Testis (tissue), 2 donors: ENCODE data around the gene EFNA5.

Experiments
- POLR2A ChIP-seq: fragments of 450-650 bp; IDR thresholded peaks from one replicate; pipeline ENCODE4 v1.6.1; 2017; ENCODE audit warnings: antibody characterized with exemption, mild to moderate bottlenecking, moderate library complexity
- TF ChIP-seq, protein P1 (sequence below), 3 experiments: fragments of 450-650 bp in 2 of 3; fragments of 200-600 bp in 1 of 3; sonication (generic) in 1 of 3; IDR thresholded peaks; one replicate each; pipeline ENCODE4 v1.5.1; 2016 to 2019; ENCODE audit warnings: antibody characterized with exemption in 3 of 3, mild to moderate bottlenecking in 2 of 3, moderate library complexity in 1 of 3

GRCh38 chr5:107476783-107477182 lies 194.0 kb downstream of the EFNA5 start:
- TF ChIP-seq, protein P1, sequence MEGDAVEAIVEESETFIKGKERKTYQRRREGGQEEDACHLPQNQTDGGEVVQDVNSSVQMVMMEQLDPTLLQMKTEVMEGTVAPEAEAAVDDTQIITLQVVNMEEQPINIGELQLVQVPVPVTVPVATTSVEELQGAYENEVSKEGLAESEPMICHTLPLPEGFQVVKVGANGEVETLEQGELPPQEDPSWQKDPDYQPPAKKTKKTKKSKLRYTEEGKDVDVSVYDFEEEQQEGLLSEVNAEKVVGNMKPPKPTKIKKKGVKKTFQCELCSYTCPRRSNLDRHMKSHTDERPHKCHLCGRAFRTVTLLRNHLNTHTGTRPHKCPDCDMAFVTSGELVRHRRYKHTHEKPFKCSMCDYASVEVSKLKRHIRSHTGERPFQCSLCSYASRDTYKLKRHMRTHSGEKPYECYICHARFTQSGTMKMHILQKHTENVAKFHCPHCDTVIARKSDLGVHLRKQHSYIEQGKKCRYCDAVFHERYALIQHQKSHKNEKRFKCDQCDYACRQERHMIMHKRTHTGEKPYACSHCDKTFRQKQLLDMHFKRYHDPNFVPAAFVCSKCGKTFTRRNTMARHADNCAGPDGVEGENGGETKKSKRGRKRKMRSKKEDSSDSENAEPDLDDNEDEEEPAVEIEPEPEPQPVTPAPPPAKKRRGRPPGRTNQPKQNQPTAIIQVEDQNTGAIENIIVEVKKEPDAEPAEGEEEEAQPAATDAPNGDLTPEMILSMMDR (IDR thresholded peaks at IDR 0.05), result no peak
- TF ChIP-seq POLR2A, result no peak
